Mucosa of gallbladder (tissue), 1 donor: Measurements from ENCODE around the gene ZNF385A. TPM values are rescaled to one million over a fixed set of nuclear protein-coding genes. Genes with fewer than 3 reads are reported as not detected.
A peak's percentile ranks its signal among the peaks of the same experiment; 100 is the strongest.

ENCODE experiments used
- DNase-seq: peaks from one replicate; pipeline ENCODE4 v3.0.0-alpha.2; 2020; ENCODE audit warnings: low spot score
- total RNA-seq: library from RNA; stranded (reverse); gene quantifications from one replicate; pipeline ENCODE4 v1.2.1, GENCODE V29; 2021
- donor health status: DM: no; HTN: no; CAD: no.

Gene ZNF385A
- total RNA-seq, 1 donor from 2014 or later = 11.4 TPM

DNA sequence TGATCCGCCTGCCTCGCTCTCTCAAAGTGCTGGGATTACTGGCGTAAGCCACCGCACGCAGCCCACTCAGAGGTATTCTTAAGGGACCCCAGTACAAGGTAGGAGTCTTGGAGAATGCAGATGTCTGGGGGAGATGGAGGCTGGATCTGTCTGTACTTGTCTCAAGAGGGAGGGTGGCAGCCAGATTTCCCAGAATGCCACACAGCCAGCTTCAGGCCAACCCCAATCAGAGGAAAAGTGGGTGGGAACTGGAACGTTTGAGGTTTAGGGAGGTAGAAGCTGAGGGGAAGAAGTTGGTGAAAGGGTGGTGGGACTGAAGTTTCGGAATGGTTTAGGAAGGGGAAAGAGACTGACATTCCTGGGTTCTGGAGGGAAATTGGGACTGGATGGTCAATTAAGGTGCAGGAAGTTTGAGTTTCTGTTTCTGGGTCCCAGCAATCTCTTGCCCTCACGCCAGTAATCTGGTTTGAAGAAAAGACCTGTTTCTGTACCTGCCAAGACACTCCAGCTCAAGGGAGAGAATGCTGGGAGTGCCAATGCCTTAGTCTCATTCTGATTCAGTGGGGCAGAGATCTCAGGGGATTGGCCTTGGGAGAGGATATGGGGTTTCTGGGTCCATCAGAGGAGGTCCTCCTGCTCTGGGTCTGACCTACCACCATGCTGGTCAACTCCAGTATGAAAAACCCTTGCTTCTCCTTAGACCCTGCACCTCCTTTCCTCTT lies 8.1 kb upstream of the ZNF385A start:
- DNase-seq = no peak

DNA sequence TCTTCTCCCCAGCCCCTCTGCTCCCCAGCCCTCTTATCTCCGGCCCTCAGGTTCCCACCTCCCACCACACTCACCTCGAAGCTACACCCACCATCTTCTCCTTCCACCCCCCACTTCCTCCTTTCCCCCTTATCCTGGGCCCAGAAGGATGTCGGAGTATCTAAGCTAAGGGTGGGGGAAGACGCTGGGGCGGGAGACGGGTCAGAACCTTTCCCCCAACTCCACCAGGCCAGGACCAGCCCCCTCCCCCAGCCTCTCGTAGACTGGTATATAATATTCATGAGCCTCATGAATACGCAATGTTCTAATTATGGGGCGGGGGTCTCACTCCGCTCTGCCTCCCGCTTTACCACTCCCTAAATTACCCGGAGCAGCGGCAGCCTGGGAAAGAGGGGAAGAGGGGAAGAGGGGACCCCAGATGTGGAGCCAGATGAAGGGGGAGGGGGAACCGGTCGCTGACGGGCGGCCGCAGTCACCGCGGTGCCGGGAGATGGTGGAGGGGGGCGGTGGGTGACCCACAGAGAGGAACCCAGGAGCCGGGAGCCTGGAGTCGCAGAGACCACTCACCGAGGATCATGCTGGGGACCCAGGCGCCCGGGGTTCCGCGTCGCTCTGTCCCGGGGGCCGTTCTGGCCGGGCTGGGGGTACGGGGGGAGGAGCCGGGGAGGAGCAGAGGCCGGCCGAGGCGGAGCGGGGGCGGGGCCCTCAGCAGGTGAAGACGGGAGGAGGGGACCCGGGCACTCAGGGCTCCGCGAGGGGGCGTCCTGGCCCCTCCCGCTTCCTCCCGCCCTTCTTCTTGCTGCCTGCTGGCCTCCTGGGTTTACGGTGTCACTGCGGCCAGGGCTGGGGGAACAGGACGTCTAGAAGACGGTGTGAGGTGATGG lies 6.4 kb upstream of the ZNF385A start:
- no peak for DNase-seq

DNA sequence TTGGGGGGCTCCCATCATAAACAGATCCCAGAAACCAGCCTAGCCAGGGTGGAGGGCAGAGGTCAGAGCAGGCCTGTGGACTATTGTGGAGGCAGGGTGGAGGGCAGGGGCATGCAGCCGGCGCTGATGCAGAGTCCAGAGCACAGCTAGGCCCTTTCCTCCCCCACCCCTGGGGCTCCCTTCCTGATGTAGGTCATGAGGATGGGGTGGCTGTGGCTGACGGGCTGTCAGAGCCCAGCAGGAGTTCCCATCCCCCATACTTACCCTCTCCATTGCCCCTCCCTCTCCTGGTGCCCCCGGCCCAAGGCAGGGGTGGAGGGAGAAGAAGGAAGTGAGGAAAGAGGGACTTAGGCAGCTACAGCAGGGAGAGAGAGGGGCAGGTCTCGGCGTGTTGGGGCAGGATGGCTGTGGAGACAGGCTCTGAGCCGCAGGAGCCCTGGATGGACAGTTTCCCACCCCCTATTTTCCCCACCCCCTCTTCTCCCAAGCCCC lies 5.7 kb upstream of the ZNF385A start:
- no peak for DNase-seq

GRCh38 chr12:54389607-54390175 lies 5.2 kb upstream of the ZNF385A start:
- DNase-seq = no peak

DNA sequence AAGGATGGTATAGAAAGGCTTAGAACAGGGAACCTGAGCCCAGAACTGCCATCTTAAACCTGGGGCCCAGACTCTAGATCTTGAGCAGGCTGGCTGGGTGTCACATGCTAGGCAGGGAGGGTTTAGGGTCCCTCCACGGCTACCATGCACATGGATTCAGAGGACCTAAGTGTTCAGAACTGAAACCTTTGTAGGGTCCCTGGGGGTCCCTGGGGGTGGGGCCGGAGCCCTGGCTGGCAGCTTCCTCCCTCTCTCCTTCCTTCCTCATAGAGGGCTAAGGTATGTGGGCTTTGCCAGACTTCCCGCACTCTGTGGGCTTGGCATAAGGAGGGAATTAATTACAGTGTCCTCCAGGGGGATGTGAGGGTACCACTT lies 4.6 kb upstream of the ZNF385A start:
- DNase-seq = no peak

GRCh38 chr12:54388237-54389133 lies 4.0 kb upstream of the ZNF385A start:
- no peak for DNase-seq

- no peak for DNase-seq
These were observed 2.6 kb upstream of the ZNF385A start for GRCh38 chr12:54387114-54387467.

DNA sequence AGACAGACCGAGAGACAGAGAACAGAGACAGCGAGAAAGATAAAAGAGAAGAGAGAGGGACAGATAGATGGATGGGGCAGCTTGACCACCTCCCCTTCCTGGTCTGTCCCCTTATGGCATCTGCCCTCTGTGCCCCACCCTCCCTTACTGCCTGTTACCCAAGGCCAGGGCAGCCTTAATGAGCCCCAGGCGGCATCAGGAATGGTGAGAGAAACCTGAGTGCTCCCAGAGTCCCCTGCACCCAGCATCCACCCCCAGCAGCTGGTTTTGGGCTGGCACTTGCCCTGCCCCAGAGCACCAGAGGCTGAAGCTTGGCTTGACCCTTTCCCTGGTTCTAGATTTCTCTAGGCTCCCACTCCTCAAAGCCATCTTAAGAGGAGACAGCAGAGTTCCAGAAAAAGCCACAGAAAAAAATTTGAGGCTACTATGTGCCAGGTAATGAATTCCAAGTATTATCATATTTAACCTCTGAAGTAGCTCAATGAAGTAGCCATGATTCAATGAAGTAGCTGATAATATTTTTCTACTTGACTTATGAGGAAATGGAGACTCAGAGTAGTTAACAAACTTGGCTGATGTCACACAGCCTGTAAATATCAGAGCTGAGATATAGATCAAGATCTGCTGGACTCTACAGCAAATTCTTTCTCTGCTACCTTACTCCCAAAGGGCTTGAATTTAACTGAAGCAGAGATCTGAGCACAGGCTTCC lies 2.0 kb upstream of the ZNF385A start:
- no peak for DNase-seq

GRCh38 chr12:54385251-54385914 lies 850 bp upstream of the ZNF385A start:
- DNase-seq = no peak

DNA sequence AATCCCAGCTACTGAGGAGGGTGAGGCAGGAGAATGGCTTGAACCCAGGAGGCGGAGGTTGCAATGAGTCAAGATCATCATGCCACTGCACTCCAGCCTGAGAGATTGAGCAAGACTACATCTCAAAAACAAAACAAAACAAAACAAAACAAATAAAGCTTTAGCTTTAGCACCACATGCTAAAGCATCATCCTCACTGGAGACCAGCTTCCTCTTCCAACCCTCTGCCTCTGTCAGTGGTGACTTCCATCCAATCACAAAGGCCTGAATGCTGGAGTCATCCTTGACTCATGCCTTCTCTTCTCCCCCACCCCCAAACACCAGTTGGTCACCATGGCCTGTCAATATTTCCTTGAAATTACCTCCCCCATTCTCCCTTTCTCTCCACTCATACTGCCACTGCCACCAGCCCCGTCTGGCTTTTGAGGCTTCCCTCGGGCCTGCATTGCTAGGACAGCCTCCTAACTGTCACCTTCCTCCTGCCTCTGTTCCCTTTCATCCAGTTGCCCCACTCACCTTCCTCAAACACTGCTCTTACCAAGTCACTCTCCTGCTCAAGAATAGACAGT lies 1.4 kb downstream of the ZNF385A start:
- no peak for DNase-seq

DNA sequence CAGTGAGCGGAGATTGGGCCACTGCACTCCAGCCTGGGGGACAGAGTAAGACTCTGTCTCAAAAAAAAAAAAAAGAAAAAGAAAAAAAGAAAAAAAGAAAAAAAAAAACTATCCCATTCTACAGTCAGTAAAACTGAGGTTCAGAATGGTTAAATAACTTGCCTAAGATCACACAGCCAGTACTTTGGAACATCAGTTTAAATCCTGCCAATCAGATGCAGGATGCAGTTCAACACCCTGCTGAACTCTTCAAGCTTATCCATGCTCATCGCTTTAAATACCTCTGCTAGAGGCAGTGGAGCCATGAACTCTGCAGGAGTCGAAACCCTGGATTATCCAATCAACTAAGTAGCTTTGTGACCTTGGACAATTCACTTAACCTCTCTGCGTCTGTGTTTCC lies 3.4 kb downstream of the ZNF385A start:
- DNase-seq = no peak

DNA sequence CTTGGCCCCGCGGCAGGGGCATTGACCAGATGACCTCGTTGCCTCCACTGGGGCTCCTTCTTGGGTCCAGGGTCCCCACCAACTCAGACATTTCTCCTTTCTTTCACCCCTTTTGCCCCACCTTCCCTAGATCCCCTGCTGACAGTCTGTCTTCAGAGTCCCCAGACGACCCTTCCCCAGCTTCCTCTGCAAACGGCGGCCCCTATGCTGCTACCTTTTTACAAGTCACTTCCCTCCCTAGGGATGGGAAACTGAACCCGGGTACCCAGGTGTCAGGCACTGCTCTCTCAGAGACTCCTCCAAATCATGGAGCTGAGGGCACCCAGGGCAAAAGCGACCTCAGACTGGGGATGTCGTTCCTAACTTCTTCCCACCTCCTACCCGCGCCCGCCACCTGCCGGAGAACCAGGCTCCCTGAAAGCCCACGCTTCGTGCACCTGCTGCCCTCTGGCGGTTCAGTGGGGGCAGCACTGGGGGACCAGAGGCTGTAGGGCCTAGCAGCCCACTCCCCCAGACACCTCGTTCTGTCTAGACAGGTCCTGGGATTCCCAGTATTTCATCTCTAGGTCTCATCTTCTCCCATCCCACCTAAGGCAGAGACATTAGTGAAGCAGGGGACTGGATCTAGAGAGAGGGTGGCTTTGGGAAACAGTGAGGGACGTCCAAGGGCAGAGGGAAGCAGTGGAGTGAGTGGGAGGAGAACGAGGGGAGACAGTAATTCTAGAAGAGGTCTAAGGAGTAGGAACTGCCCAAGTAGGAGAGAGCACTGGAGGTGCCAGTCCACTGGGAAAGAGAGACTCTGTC lies 4.9 kb downstream of the ZNF385A start:
- DNase-seq = peak; percentile 88

DNA sequence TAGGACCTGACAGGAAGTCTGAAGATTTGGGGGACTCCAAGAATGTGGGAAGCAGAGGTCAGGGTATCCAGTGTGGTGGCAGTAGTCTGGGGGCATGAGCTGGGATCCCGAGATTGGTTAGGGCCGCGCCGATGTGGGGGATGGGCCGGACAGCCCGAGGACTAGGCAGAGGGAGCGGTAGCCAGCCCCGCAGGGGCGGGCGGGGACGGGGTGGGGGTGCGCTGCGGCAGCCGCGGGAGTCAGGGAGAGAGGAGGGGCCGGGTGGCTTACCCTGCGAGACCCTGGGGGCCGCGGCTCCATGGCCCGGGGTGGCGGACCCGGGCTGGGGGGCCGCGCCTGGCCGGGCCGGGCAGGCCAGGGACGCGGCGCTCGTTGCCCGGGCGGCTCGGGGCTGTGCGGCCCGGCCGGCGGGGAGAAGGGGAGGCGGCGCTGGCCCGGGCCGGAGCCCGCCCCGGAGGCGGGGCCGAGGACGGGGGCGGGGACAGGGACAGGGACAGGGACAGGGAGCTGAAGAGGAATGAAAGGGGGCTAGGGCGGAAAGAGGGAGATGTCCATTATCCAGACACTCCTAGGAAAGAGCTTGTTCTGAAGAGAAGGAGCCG lies 5.6 kb downstream of the ZNF385A start:
- no peak for DNase-seq

DNA sequence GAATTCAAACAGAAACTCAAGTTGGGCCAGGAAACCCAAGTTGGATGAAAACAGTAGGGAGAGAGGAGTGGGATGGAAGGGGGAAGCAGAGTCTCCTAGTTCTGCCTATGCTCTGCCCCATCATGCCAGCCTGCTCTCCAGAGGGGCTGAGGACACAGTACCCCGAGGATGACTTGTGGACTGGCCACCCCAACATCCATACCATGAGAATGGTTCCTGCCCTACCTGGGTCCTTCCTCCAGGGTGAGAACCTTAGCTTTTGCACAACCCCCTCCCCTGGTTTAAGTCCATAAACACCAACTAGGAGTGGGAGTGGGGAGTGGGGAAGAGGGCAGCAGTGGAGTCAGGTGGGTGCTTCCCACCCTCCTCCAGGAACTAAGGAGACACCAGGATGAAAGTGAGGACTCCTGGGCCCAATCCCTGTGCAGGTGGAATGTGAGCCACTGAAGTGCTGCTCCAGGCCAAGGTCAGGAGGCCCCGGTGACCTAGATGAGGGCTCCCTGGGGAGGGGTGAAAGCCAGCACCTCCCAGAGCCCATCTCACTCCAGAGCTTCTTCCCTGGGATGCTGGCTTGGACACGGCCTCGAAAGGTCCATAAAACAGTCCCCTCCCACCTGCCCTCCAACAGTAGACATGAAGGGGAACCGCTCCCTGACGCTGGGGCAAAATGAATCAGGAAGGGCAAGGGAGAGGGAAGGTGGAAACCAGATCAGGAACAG lies 6.6 kb downstream of the ZNF385A start:
- DNase-seq = no peak

- no peak for DNase-seq
These were observed 7.5 kb downstream of the ZNF385A start for GRCh38 chr12:54377007-54377406.

- DNase-seq = no peak
These were observed 7.9 kb downstream of the ZNF385A start for GRCh38 chr12:54376596-54376995.

- DNase-seq = no peak
These were observed 9.3 kb downstream of the ZNF385A start for GRCh38 chr12:54375259-54375579.

GRCh38 chr12:54374562-54375258 lies 9.8 kb downstream of the ZNF385A start:
- DNase-seq = no peak
